ENCODE measurements around the gene RNF225.

Gene RNF225

DNA sequence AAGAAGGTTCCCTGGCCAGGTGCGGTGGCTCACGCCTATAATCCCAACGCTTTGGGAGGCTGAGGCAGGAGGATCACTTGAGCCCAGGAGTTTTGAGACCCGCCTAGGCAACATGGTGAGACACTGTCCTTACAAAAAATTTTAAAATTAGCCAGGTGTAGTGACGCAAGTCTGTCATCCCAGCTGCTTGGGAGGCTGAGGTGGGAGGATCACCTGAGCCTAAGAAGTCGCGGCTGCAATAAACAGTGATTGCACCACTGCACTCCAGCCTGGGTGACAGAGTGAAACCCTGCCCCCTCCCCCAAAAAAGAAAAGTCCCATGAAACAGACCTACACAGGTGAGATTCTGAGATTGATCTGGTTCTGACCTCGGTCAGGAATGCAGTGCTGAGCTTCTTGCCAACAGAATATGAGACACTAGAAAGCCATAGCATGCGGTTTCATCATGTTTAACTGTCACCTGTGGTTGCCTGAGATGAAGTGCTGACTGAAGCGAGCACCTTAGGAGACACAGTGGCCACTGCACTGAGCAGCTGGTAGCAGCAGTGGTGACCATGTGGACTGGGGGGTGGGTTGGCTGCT is 40.1 kb upstream of the RNF225 start:
- in situ Hi-C loops (cut with HindIII; ENCODE audit: low sequenced_read_pairs) = no loop called here
- DNase-seq (ENCODE audit: low read depth) = no peak
- no peak for TF ChIP-seq CTCF (IDR thresholded peaks at IDR 0.05; ENCODE audit: low read depth, low read length, missing control alignments)
- H3K4me3 ChIP-seq (ENCODE audit: low read depth, low read length) = no peak overlapping the region

DNA sequence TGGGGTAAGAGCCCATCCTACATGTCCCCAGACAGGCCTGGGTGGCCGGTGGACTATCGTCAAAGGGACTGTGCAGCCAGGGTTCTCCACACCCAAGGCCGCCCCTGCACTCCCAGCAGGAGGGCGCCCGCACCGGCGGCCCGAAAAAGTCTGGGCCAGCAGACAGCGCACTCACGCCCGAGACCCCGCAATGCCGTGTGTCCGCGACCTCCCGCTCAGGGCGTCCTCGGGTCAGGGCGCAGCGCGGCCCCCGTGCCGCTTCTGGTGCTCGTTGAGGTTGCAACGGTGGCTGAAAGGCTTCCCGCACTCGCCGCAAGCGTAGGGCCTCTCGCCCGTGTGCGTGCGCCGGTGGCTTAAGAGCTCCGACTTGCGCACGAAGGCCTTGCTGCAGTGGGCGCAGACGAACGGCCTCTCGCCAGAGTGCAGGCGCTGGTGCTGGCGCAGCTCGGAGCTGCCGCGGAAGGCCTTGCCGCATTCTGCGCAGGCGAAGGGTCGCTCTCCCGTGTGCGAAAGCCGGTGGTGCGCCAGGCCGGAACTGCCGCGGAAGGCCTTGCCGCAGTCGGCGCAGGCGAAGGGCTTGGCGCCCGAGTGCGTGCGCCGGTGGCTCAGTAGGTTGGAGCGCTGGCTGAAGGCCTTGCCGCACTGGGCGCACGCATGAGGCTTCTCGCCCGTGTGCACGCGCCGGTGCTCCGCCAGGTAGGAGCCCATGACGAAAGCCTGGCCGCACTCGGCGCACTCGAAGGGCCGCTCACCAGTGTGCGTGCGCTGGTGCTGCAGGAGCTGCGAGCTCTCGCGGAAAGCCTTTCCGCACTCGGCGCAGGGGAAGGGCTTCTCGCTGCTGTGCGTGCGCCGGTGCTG is 39.3 kb upstream of the RNF225 start:
- no peak for TF ChIP-seq CTCF (IDR thresholded peaks at IDR 0.05; ENCODE audit: low read depth, low read length, missing control alignments)
- DNase-seq (ENCODE audit: low read depth) = no peak
- in situ Hi-C loops (cut with HindIII; ENCODE audit: low sequenced_read_pairs) = no loop called here
- H3K4me3 ChIP-seq (ENCODE audit: low read depth, low read length) = no peak overlapping the region

DNA sequence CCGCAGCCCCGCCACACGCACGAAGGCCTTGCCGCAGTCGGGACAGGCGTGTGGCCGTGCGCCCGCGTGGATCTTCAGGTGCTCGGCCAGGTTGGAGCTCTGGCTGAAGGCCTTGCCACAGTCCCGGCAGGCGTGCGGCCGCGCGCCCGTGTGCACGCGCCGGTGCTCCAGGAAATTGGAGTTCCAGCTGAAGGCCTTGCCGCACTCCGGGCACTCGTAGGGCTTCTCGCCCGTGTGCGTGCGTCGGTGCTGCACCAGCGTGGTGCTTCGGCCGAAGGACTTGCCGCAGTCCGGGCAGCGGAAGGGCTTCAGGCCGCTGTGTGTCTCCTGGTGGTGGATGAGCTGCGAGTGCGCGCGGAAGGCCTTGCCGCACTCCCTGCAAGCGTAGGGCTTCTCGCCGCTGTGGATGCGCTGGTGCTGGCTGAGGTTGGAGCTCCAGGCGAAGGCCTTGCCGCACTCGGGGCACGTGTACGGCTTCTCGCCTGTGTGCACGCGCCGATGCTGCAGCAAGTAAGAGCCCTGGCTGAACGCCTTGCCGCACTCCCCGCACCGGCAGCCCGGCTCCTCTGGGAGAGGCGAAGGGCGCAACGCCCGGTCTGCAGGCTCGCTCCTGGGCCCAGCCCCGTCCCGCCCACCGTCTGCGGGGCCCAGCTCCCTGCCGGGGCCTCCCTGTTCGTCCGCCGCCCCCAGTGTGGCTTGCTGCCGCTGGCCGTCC is 38.5 kb upstream of the RNF225 start:
- in situ Hi-C loops (cut with HindIII; ENCODE audit: low sequenced_read_pairs) = no loop called here
- TF ChIP-seq CTCF (IDR thresholded peaks at IDR 0.05; ENCODE audit: low read depth, low read length, missing control alignments) = no peak
- DNase-seq (ENCODE audit: low read depth) = no peak
- H3K4me3 ChIP-seq (ENCODE audit: low read depth, low read length) = no peak overlapping the region

DNA sequence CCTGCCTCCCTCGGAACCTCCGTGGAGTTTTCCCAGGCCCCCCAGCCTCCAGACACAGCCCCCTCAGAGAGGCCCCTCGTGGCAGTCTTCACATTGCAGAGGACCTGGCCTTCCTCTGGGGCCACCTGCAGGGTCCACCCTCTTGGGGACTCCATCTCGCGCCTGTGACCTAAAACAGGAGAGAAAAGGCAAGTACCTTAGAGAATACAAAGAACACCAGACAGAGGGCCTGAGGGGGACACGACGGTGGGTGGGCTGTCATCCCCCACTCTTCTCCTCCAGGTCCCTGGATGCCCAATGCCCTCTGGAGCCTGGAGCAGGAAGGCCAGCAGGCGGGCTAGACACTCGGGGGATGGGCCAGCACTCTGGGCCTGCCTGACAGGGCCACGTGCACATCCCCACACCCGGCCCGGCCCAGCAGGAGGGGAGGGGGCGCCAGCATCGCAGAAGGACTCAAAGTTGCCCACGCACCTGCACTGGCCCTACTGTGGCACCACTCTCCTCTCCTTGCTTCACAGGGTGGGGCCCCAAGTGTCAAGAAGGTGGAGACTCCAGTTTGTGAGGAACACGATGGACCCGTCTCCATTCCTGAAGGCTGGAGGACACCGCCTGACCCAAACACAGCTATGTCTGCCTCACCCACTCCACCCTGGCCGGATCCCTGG is 37.8 kb upstream of the RNF225 start:
- no peak overlapping the region for H3K4me3 ChIP-seq (ENCODE audit: low read depth, low read length)
- no peak for DNase-seq (ENCODE audit: low read depth)
- in situ Hi-C loops (cut with HindIII; ENCODE audit: low sequenced_read_pairs) = no loop called here
- no peak for TF ChIP-seq CTCF (IDR thresholded peaks at IDR 0.05; ENCODE audit: low read depth, low read length, missing control alignments)

DNA sequence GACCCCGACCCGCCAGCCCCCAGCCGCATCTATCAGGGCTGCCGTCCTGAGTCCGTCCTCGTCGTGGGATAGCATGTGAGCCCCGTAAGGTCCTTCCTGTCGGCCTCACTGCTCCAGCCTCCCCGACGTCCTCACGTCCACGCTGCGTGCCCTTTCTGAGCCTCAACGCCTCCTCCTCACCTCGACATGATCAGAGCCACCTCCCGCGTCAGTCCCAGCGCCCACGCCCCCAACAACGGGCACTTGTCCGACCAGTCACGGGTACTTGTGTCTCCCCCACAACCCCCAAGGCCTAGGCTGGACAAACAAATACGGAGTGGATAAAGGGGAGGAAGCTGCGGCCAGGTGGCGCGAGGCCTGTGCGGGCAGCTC is 33.6 kb upstream of the RNF225 start:
- no peak for TF ChIP-seq CTCF (IDR thresholded peaks at IDR 0.05; ENCODE audit: low read depth, low read length, missing control alignments)
- peak overlapping the region; percentile 73 for H3K4me3 ChIP-seq (ENCODE audit: low read depth, low read length)
- in situ Hi-C loops (cut with HindIII; ENCODE audit: low sequenced_read_pairs) = no loop called here
- DNase-seq (ENCODE audit: low read depth) = peak; percentile 11

DNA sequence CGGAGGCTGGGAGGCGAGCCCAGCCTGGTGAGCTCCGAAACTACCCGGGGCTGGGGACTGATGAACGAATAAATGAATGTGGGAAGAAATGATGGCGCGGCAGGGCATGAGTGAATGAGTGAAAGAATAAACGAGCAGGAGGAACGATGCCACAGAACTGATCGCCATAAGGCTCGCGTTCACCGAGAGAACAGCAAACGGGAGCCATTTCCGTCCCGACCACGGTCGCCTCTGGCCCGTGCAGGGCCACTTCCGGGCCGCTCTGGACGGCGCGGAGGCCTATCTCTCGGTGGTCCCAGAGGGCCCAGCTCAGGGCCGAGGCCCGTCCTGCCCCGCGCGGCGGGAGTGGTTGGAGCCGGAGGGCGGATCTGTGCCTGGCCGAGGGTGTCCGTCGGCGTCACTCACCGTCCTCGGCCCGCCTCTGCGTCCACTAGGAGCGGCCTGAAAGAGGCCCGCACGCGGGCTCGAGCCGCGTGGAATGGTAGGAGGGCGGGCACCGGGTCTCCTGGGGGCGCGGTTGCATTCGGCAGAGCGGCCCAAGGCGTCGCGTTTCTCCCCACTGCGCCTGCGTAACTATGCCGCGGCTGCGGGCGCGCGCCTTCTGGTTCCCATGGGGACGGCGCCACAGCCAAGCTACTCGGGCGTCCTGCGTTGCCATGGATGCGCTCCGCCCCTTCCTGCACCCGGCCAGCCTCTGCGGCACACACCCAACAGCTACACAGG is 33.0 kb upstream of the RNF225 start, which contains the start of gene ZNF497:
TSS of gene ZNF497 (minus strand) at position 480 of the 723 bp plus-strand sequence. CDS start 5,116 bp downstream, outside the sequence.
- DNase-seq (ENCODE audit: low read depth) = peak; percentile 86
- peak within 1 kb of the TSS; percentile 73 for H3K4me3 ChIP-seq (ENCODE audit: low read depth, low read length)
- in situ Hi-C loops (cut with HindIII; ENCODE audit: low sequenced_read_pairs) = no loop called here
- TF ChIP-seq CTCF (IDR thresholded peaks at IDR 0.05; ENCODE audit: low read depth, low read length, missing control alignments) = no peak
